COLO668 (cell line): ENCODE data around the gene DLL1.
A peak's percentile ranks its signal among the peaks of the same experiment; 100 is the strongest.

Experiments
- DNase-seq: peaks from one replicate; lab custom pipeline; 2025; ENCODE audit not compliant: unreplicated experiment; lab: John Stamatoyannopoulos, UW

Gene DLL1

GRCh38 chr6:170234419-170234818, 56.5 kb downstream of the DLL1 start:
- DNase-seq = no peak

GRCh38 chr6:170233286-170234205, 57.3 kb downstream of the DLL1 start:
- peak; percentile 19 for DNase-seq
